GM08714 (cell line): Measurements from ENCODE around the gene ATF6.

Experiments used
- H3K4me3 ChIP-seq: fragments of 200-500 bp; sonication (Bioruptor generic); 2 replicates; pipeline ENCODE4 v1.5.1; 2014; ENCODE audit warnings: mild to moderate bottlenecking, low read length, inconsistent platforms
- ZNF274 ChIP-seq: IDR thresholded peaks from 2 replicates; pipeline ENCODE4 v1.6.1; 2012; ENCODE audit warnings: mild to moderate bottlenecking, low read depth, low read length

ATF6 gene

GRCh38 chr1:161849518-161849917, 83.4 kb downstream of the ATF6 start:
- no peak for TF ChIP-seq ZNF274
- H3K4me3 ChIP-seq, result no peak overlapping the region

- TF ChIP-seq ZNF274, result no peak
- H3K4me3 ChIP-seq, result no peak overlapping the region
Measured at GRCh38 chr1:161855260-161855659, 89.1 kb downstream of the ATF6 start.

- TF ChIP-seq ZNF274, result no peak
- H3K4me3 ChIP-seq, result no peak overlapping the region
Measured at GRCh38 chr1:161858271-161858670, 92.2 kb downstream of the ATF6 start.

DNA sequence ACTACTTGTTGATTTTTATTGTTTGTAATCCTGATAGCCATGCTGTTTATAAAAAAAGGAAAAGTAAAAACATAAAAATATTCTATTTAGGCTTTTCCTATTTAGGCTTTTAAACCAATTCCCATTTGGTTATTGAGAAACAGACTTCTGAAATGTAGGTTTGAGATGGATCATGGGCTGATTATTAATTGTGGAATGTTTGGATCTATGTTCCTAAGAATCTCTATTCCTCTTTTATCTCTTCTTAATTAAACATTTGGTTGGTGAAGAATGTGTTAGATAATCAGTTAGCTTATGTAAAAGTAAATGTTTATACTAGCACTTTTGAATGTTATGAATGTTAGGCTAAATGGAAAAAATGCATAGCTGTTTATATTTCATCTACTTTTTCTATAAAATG, 97.4 kb downstream of the ATF6 start:
- TF ChIP-seq ZNF274, result no peak
- H3K4me3 ChIP-seq, result no peak overlapping the region

DNA sequence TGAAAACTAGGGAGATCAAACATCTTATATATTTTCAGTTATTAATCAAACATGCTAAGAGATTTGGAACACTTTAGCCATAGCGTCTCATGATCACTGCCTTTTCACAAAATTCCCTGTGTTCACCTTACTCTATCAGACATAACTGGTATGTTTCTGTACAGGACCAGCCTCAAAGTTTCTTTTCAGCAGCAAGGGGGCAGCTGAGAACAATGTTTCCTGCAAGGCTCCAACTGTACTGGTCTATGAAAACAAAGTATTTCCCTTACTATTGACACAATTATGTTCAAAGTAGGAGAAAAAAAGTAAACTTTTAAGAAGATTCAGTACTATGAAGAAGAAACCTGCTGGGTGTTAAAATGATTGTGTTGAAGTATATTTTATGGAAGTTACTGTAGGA, 98.5 kb downstream of the ATF6 start:
- no peak for TF ChIP-seq ZNF274
- H3K4me3 ChIP-seq, result no peak overlapping the region

- no peak overlapping the region for H3K4me3 ChIP-seq
- TF ChIP-seq ZNF274, result no peak
Measured at GRCh38 chr1:161866241-161866640, 100.1 kb downstream of the ATF6 start.

DNA sequence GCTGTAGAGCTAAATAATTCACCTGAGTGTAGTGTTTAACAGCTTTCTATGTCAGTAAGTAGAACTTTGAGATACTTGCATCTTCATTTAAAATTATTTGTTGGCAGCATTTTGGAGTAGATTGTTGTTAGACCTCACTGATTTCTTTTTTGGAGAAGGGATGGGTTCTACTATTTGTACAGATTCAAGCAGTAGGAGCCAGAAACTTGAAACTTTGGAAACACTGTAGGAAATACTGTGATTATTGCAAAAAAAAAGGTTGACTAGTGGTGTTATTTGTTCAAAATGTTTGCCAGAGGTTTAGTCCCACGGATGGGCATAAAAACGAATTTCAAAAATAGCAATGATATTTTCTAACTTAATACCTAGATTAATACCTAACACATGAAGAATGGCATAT, 102.7 kb downstream of the ATF6 start:
- H3K4me3 ChIP-seq, result no peak overlapping the region
- no peak for TF ChIP-seq ZNF274

GRCh38 chr1:161869291-161869690, 103.2 kb downstream of the ATF6 start:
- no peak overlapping the region for H3K4me3 ChIP-seq
- no peak for TF ChIP-seq ZNF274

DNA sequence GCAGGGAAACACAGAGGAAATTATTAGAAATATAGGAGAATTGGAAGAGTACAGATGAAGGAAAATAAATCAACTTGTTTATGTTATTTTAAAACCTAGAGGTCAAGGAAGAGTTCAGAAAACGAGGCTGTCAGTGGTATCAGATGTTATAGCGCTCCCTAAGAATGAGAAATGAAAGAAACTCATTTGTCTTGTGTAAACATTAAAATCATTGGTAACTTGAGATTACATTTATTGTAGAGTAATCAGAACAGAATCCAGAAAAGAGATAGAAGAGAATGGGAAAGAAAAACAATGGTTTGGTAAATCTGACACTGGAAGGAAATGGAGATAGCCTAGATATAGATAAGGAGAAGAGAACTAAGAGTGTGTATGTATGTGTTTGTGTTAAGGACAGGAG, 106.4 kb downstream of the ATF6 start:
- no peak overlapping the region for H3K4me3 ChIP-seq
- no peak for TF ChIP-seq ZNF274

GRCh38 chr1:161879261-161879660, 113.1 kb downstream of the ATF6 start:
- no peak for TF ChIP-seq ZNF274
- no peak overlapping the region for H3K4me3 ChIP-seq

DNA sequence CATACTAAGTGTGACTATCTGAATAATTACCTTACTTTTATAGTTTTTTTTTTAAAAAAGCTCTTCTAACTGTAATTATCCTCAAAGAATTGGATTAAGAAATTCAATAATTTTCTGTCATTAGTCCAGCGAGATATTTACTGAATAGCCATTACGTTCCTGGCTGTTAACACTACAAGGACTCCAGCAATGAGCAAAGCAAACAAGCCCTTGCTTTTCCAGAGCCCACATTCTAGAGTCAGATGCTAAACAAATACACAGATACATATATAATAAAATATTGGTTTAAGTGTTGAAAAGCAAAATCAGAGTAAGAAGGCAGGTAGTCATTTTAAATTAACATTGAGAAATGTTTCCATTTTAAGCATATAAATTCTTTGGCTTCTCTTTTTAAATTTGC, 118.4 kb downstream of the ATF6 start:
- H3K4me3 ChIP-seq, result no peak overlapping the region
- no peak for TF ChIP-seq ZNF274

DNA sequence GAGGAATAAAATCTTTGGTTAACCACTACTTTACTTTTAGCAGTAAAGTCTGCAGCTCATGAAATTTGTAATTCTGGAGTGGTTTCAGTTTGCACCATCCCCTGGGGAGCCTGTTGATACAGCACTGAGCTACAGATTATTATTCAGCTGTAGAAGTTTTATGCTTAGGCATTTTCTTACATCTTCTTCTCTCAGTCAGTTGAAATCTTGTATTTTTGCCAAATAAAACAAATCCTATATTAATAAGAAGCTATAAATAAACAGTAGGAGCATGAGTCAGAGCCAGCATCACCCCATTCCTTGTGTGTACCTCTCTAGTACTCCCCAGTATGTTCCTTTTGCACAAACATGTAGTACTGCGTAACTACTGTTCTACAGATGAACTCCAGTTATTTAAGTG, 118.9 kb downstream of the ATF6 start:
- no peak overlapping the region for H3K4me3 ChIP-seq
- TF ChIP-seq ZNF274, result no peak

- no peak for TF ChIP-seq ZNF274
- no peak overlapping the region for H3K4me3 ChIP-seq
Measured at GRCh38 chr1:161885759-161886158, 119.6 kb downstream of the ATF6 start.

DNA sequence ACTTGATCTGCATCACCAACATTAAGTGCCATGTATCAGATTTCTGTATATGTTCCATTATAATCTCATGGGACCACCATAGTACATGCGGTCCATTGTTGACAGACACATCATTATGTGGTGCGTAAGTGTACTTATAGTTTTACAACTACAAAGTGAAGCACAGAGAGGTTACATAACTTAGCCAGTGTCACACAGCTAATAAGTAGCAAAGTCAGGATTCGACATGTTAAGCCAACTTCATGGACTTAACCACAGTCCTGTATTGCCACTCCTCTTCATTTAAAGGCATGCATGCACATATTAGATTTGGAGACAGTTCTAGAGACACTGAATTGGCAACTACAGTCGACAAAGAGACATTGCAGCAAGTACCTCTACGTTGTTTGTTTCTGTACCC, 120.5 kb downstream of the ATF6 start:
- H3K4me3 ChIP-seq, result no peak overlapping the region

DNA sequence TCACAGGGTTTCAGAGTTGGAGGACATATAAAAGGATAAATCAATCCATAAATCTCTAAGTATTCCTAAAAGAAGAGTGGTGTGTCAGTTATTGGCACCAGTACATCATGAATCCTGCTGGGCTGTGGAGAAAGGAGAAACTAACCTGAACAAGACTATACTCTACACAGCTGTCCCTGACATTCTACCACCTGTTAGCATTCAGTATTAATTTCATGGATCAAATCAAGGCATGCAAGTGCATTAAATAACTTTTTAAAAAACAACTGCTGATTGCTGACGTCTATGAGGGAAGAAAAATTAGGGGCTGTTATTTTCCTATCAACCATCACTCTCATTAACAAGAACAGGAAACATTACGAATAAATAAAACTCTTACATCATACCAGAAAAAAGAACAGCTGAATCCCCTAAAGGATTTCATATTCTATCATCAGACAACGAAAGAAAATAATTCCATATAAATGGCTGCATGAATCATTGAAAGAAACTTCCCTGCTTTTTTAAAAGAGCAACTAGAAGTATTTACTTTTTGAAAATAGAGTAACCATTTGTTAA, 121.7 kb downstream of the ATF6 start:
- no peak for TF ChIP-seq ZNF274
- no peak overlapping the region for H3K4me3 ChIP-seq

More for the DNA sequence above, 120.5 kb downstream of the ATF6 start:
- no peak for TF ChIP-seq ZNF274

DNA sequence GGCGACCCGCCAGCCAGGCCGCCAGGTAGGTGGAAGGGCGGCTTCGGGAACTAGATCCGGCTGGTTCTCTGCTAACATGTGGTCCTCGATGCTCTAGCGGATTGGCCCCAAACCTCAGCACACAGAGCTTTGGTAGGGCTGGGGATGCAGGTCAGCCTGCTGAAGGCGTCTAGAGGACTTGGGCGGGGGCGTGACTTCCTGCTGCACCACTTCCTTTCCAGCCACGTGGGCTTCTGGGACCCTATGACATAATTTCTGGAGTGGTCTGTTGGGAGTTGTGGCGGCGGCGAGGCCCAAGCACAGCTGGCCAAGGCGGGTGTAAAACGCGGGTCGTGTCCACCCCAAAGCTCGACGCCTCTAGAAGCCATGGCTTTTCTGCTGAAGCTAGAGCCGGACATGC, 124.5 kb downstream of the ATF6 start:
- H3K4me3 ChIP-seq, result no peak overlapping the region
- TF ChIP-seq ZNF274, result no peak

DNA sequence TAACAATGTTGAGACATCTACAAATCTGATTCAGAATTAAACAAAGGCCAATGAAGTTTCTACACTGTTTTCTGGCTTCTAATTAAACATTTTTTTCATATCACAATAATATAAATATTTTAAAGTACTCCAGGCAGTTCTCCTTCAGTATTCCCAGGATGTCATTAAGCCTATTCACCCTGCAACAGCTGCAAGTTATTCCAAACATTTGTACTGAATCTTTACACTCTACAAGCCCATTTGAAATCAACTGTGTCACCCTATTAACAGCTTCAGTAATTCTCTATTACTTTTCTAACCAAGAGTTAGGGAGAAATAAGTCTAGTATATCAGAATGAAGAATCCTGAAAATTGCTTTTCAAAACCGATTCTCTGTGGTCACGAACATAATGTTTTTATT, 133.0 kb downstream of the ATF6 start:
- TF ChIP-seq ZNF274, result no peak
- no peak overlapping the region for H3K4me3 ChIP-seq

- H3K4me3 ChIP-seq, result no peak overlapping the region
- no peak for TF ChIP-seq ZNF274
Measured at GRCh38 chr1:161900160-161900559, 134.0 kb downstream of the ATF6 start.
